Right hindlimb (tissue), 1 donor: ENCODE results near the gene GRAMD1A.
"Not testable (repeated sequence)": the region's sequence is repeated elsewhere in the genome, so short reads cannot be mapped to it uniquely, and the experiment has no call there.

Source experiments
- DNase-seq: peaks from one replicate; pipeline ENCODE4 v3.0.0-alpha.2; 2018

Gene GRAMD1A

DNA sequence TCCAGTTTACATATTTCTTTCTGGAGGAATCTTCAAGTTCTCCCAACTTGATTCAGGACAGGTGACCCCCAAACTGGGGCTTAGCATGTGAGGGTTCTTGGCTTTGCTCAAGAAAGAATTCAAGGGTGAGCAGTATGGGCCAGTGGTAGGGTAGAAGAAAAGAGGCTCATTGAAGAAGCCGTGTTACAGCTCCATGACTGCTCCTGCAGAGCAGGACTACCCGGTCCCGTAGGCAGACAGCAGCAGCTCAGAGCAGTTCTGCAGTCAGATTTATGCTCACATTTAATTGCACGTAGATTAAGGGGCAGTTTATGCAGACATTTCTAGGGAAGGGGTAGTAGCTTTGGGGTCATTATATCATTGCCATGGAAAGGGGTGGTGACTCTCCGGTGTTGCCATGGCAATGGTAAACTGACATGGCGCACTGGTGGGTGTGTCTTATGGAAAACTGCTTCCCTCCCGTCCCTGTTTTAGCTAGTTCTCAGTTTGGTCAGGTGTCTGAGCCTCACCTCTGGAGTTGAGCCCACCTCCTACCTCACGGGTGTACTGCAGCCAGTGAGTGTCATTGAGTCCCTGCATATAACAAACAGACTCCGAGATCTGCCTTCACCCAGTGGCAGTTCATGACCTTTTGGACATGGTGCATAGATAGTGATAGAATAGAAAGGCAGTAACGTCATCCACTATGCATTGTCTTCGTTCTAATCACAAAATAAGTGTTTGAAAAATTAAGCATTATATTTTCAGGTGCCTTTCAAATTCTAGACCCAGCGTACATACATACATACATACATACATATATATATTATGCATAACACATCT is 20.1 kb upstream of the GRAMD1A start:
- DNase-seq = no peak

DNA sequence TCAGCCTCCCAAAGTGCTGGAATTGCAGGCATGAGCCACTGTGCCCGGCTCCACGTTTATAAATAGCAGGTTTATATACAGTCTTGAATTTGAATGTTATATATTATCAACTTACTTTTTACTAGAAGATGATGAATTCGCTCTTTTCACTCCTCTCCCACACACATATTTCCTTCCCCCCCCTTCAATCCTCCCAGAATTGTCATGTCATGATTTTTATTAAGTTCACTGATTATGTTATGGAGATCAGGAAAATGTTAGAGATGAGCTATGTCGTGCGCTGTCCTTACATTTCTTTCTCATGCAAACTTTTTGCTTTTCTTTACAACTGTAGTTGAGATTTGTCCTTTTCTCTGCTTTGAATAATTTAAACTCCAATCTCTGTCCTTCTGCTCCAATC is 17.8 kb upstream of the GRAMD1A start:
- DNase-seq = no peak

GRCh38 chr19:34983786-34984185 is 16.3 kb upstream of the GRAMD1A start:
- DNase-seq = no peak

DNA sequence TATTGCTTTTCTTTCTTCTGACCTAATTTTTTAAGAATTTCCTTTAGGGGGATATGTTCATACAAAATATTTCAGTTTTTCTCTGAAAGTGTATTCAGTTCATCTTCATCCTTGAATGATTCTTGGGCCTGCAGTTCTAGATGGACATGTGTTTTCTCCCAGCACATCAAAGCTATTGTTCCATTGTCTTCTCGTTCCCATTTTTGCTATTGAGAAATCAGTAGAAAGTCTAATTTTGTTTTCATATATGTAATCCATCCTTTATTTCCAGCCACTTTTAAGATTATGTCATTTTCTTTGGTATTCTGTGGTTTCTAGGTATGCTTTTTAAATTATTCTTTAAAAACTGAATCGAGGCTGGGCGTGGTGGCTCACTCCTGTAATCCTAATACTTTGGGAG is 15.8 kb upstream of the GRAMD1A start:
- DNase-seq = no peak

DNA sequence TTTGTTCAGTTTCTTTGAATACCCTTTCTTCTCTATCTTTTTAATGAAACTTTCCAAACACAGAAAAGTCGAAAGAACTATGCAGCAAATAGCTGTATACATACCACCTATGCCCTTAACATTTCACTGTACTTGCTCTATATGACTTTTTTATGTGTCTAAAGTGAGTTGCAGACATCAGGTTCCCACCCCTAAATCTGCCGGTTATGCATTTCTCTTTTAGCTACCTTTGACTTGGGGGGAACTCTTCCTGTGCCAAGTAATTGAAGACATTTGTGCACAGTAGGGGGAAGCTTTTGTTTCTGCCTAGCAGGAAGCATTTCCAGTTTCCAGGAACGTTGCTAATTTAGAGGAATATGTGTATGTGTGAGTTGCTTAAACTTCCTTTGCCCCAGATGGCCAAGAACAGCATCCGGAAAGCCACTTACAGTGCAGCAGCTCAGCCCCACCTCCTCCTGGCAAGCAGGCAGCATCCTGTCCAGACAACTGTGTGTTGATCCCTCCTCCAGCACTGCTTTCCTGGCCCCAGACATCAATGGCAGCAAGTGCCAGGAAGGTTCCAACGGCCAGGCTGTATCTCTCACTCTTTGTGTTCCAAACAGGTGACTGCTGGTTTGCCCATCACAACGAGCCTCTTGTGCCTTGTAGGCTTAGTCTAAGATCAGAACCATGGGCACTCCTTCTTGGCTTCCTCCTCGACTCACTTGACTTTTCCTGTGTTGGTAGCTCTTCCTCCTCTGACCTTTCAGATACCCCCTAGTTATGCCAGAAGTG is 14.7 kb upstream of the GRAMD1A start:
- DNase-seq = peak; percentile 83

DNA sequence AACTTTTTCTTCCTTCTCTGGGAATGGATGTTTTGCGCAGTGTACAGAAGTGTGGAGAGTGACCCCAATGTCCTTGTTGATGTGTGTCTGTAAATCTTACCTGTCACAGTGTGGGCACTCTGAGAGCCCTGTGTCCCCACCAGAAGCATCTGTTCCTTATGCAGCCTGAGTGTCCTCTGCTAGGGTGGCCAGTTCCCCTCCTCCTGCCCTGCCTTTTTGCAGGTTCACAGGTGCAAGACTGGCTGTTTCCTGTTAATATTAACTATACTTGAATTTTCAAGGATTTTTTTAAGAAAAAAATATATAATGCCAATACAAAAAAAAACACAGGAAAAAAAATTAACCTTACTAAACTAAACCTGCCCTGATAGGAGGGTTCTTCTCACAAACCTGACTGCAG is 12.0 kb upstream of the GRAMD1A start:
- no peak for DNase-seq

- no peak for DNase-seq
These were observed 10.8 kb upstream of the GRAMD1A start for GRCh38 chr19:34989298-34989697.

GRCh38 chr19:34990578-34991192 is 9.4 kb upstream of the GRAMD1A start:
- DNase-seq = no peak

DNA sequence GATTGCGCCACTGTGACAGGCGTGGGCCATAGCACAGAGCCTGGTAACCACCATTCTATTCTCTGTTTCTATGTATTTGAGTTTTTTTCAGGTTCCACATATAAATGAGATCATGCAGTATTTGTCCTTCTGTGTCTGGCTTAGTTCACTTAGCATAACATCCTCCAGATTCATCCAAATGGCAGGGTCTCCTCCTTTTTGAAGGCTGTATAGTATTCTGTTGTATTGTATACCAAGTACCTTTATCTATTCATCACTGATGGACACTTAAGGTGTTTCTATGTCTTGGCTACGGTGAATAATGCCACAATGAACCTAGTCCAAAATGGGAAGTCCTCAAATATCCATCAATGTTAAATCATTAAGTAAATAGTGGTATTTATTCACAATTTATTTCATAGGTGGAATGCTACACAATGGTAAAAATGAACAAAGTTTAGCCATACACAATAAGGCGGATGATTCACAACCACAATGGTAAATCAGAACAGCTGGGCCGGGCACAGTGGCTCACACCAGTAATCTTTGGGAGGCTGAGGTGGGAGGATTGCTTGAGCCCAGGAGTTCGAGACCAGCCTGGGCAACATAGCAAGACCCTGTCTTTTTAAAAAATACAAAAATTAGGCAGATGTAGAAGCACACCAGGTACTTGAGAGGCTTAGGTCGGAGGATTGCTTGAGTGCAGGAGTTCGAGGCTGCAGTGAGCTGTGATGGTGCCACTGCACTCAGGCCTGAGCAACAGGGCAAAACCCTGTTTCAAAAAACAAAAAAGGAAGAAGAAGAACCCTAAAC is 8.4 kb upstream of the GRAMD1A start:
- DNase-seq = no peak

DNA sequence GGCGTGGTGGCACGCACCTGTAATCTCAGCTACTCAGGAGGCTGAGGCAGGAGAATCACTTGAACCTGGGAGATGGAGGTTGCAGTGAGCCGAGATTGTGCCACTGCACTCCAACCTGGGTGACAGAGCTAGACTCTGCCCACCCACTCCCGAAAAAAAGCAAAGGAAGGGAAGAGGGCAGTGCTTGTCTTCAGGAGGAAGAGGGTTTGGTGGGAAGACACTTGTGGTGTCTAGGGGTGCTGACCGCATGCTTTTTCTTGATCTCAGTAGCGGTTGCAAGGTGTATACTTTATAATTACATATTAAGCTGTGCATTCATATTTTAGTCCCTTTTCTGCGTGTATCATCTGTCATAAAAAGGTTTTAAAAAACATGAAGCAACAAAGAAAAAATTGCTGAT is 7.5 kb upstream of the GRAMD1A start:
- DNase-seq = not testable (repeated sequence)

DNA sequence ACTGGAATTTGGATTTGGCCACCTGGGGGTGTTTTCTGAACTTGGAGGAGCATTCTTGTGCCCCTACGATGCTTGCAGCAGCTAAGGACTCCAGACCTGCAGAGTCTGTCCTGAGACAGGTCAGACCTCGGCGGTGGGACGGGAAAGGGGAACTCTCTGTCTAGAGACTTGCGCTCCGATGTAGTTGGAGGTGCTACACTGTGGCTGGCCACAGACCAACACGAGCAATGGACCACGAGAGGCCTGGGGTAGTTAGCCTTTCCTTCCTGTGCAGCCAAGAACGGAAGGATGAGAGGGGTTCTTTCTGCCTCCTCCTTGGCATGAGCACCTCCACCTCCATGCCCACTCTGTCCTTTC is 5.9 kb upstream of the GRAMD1A start:
- DNase-seq = no peak

DNA sequence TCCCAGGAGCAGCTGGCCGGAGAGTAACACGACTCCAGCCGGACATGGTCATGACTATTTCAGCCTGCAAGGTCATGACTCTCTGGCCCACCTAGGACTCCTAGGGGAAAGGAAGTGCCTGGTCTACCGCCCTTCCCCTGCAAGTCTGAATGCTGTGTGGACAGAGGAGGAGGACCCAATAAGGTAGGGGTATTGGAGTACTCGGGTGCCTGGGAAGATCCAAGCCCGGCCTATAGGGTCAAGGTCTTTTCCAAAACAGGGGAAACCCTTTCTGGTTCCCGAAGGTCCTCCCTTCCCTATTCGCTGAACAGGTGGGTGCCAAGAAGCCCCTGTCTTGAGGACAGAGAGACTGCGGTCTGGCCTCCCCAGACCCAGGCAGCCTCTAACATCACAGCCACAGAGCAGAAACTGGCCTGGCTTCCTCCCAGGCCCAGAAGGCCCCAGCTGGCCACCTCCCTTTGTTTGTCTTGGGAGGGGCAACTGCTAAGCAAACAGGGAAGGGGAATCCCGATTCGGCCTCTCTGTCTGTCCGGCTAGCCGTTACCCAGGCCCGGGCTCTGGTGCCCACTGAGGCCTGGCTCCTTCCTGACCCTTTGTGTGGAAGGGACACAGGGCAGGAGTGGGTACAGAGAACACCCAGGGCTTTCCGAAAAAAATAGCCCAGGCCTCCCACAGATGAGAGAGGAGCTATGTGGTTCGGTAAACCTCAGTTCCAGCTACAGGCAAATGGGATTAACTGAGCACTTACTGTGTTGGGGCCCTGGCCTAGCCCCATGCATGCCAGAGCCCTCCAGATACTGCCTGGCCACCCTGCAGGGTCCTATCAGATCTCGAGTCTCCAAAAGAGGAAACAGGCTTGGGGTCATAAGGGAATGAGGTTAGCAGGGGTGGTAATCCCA is 5.2 kb upstream of the GRAMD1A start:
- no peak for DNase-seq

DNA sequence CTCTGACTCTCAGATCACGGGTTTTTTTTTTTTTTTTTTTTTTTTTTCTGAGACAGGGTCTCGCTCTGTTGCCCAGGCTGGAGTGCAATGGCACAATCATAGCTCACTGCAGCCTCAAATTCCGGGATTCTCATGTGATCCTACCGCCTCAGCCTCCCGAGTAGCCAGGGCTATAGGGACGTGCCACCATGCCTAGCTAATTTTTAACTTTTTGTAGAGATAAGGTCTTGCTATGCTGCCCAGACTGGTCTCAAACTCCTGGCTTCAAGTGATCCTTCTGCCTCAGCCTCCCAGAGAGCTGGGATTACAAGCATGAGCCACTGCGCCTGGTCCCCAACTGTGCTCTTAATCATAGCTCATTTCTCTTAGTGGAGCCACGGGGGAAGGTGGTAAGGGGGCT is 4.6 kb upstream of the GRAMD1A start:
- no peak for DNase-seq

- DNase-seq = no peak
These were observed 3.0 kb upstream of the GRAMD1A start for GRCh38 chr19:34997071-34997617.

DNA sequence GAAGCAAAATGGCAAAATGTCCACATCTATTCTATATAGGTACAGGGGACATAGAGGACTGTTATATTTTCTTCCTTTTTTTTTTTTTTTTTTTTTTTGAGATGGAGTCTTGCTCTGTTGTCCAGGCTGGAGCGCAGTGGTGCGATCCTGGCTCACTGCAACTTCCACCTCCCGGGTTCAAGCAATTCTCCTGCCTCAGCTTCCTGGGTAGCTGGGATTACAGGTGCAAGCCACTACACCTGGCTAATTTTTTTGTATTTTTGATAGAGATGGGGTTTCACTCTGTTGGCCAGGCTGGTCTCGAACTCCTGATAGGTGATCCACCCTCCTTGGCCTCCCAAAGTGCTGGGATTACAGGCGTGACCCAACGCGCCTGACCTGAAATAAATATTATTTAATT is 1.9 kb upstream of the GRAMD1A start:
- not testable (repeated sequence) for DNase-seq

- DNase-seq = no peak
These were observed 1.2 kb upstream of the GRAMD1A start for GRCh38 chr19:34998777-34999497.

GRCh38 chr19:35000338-35000646 is 169 bp downstream of the GRAMD1A start:
- no peak for DNase-seq

GRCh38 chr19:35000647-35001501 is 751 bp downstream of the GRAMD1A start:
- peak; percentile 63 for DNase-seq

GRCh38 chr19:35002037-35002535 is 2.0 kb downstream of the GRAMD1A start:
- DNase-seq = no peak
